Endothelial cell of umbilical vein (primary cell): ENCODE data around the gene ADAMTS17.

Experiments
- CTCF ChIP-seq, 2 donors: IDR thresholded peaks; 1 replicate in 1 of 2; 2 replicates in 1 of 2; pipeline ENCODE4 v1.5.1; 2011; ENCODE audit warnings: low read length in 2 of 2, mild to moderate bottlenecking in 2 of 2, moderate library complexity in 2 of 2, control low read depth in 1 of 2, inconsistent platforms in 1 of 2, low read depth in 1 of 2; ENCODE audit not compliant: insufficient read depth in 1 of 2; ENCODE audit errors: extremely low read depth in 1 of 2
- EZH2 ChIP-seq: IDR thresholded peaks from 2 replicates; pipeline ENCODE4 v1.6.1; 2012; ENCODE audit warnings: borderline replicate concordance, low read depth, mild to moderate bottlenecking, moderate library complexity, low read length, inconsistent platforms; ENCODE audit not compliant: severe bottlenecking
- GATA2 ChIP-seq: IDR thresholded peaks from 2 replicates; pipeline ENCODE4 v1.7.0; 2011; ENCODE audit warnings: low read depth, mild to moderate bottlenecking, moderate library complexity, mixed read lengths, low read length; ENCODE audit not compliant: insufficient read length, insufficient read depth
- JUN ChIP-seq: IDR thresholded peaks from 2 replicates; pipeline ENCODE4 v1.6.1; 2011; ENCODE audit warnings: borderline replicate concordance, low read depth; ENCODE audit not compliant: insufficient read length, insufficient read depth
- MAX ChIP-seq: IDR thresholded peaks from 2 replicates; pipeline ENCODE4 v1.6.1; 2011; ENCODE audit not compliant: insufficient read depth, insufficient read length
- MYC ChIP-seq: IDR thresholded peaks from one replicate; pipeline ENCODE4 v1.6.1; 2011; ENCODE audit warnings: mild to moderate bottlenecking, low read depth, low read length
- POLR2A ChIP-seq: IDR thresholded peaks from 2 replicates; pipeline ENCODE4 v1.6.1; 2012; ENCODE audit warnings: low read depth, mild to moderate bottlenecking, control low read depth, low read length
- POLR2AphosphoS5 ChIP-seq: IDR thresholded peaks from 2 replicates; pipeline ENCODE4 v1.6.1; 2012; ENCODE audit warnings: low read depth, mild to moderate bottlenecking, control low read depth, low read length, moderate library complexity; ENCODE audit not compliant: insufficient read depth

DNA sequence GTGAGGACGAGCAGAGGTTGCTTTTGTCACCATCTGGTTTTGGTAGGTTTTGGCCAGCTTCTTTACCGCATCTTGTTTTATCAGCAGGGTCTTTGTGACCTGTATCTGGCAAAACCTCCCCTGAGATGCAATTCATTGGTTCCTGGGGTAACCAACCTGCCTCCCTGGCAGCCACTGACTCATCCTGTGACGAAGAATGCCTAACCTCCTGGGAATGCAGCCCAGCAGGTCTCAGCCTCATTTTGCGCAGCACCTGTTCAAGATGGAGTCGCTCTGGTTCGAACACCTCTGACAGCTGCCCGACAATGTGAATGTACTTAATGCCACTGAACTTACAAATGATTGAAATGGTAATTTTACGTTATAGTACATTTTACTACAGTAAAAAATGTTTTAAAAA, 6.8 kb upstream of the ADAMTS17 start:
- TF ChIP-seq MAX (no peak), CTCF (IDR thresholded peaks at IDR 0.05; ENCODE audit: extremely low read depth in 1 of 2, insufficient read depth in 1 of 2, low read depth in 1 of 2, low read length in 2 of 2) (no peak), JUN (no peak), POLR2A (no peak), EZH2 (no peak), POLR2AphosphoS5 (no peak), GATA2 (no peak), MYC (no peak)
